GM13976 (cell line): ENCODE data around the gene SMS.

Experiments used
- DNase-seq: peaks from one replicate; pipeline ENCODE4 v3.0.0; 2012; ENCODE audit warnings: low spot score
- CTCF ChIP-seq: IDR thresholded peaks from 2 replicates; pipeline ENCODE4 v1.5.1; 2012; ENCODE audit warnings: borderline replicate concordance, mild to moderate bottlenecking; ENCODE audit not compliant: insufficient read depth; ENCODE audit errors: extremely low read depth, missing control alignments, control extremely low read depth
- in situ Hi-C: fragments of 300-500 bp; cut with MboI; formaldehyde crosslinking; loops from one replicate; pipeline ENCODE4 v1.12.0; 2022; ENCODE audit warnings: low sequenced_read_pairs, mixed read lengths, inconsistent platforms; ENCODE audit not compliant: unreplicated experiment

The SMS gene

GRCh38 chrX:21934414-21934813 lies 6.1 kb upstream of the SMS start:
- in situ Hi-C loops: no loop called here
- no peak for TF ChIP-seq CTCF
- no peak for DNase-seq

GRCh38 chrX:21939906-21940305 lies 603 bp upstream of the SMS start:
- TF ChIP-seq CTCF: no peak
- in situ Hi-C loops: no loop called here
- DNase-seq: no peak

- DNase-seq: no peak
- in situ Hi-C loops: no loop called here
- no peak for TF ChIP-seq CTCF
These were observed 3.1 kb downstream of the SMS start for GRCh38 chrX:21943460-21944135.

- in situ Hi-C loops: no loop called here
- no peak for TF ChIP-seq CTCF
- DNase-seq: no peak
These were observed 3.7 kb downstream of the SMS start for GRCh38 chrX:21944136-21944615.

- in situ Hi-C loops: no loop called here
- DNase-seq: no peak
- no peak for TF ChIP-seq CTCF
These were observed 6.6 kb downstream of the SMS start for GRCh38 chrX:21946925-21947641.

GRCh38 chrX:21947671-21948070 lies 7.2 kb downstream of the SMS start:
- DNase-seq: no peak
- TF ChIP-seq CTCF: no peak
- in situ Hi-C loops: no loop called here
